GM23248 (cell line): ENCODE results near the gene LCTL. TPM values are rescaled to one million over a fixed set of nuclear protein-coding genes. Genes with fewer than 3 reads are reported as not detected.
A peak's percentile ranks its signal among the peaks of the same experiment; 100 is the strongest.

Experiments
- DNase-seq: peaks from one replicate; pipeline ENCODE4 v3.0.0-alpha.2; 2015
- H2AFZ ChIP-seq: fragments of 200-600 bp; sonication (generic); 2 replicates; pipeline ENCODE4 v1.6.1; 2016; ENCODE audit warnings: antibody characterized with exemption
- H3F3A ChIP-seq: fragments of 200-600 bp; sonication (generic); 2 replicates; pipeline ENCODE4 v1.6.1; 2016; ENCODE audit warnings: mild to moderate bottlenecking, antibody characterized with exemption, mixed run types; ENCODE audit not compliant: insufficient read depth
- H3K27ac ChIP-seq: fragments of 200-600 bp; sonication (generic); 2 replicates; pipeline ENCODE4 v1.5.1; 2016; ENCODE audit warnings: mild to moderate bottlenecking
- H3K27me3 ChIP-seq: fragments of 200-600 bp; sonication (generic); replicated peaks from 2 replicates; pipeline ENCODE4 v1.6.1; 2016; ENCODE audit warnings: mild to moderate bottlenecking; ENCODE audit not compliant: insufficient read depth
- H3K36me3 ChIP-seq: fragments of 200-600 bp; sonication (generic); 2 replicates; pipeline ENCODE4 v1.6.1; 2016; ENCODE audit warnings: low read depth, mild to moderate bottlenecking
- H3K4me1 ChIP-seq: fragments of 200-600 bp; sonication (generic); 2 replicates; pipeline ENCODE4 v1.6.1; 2016; ENCODE audit warnings: mild to moderate bottlenecking; ENCODE audit not compliant: insufficient read depth
- H3K4me2 ChIP-seq: fragments of 200-600 bp; sonication (generic); one replicate; pipeline ENCODE4 v1.6.1; 2016; ENCODE audit warnings: mild to moderate bottlenecking; ENCODE audit not compliant: unreplicated experiment
- H3K4me3 ChIP-seq: fragments of 200-600 bp; sonication (generic); 2 replicates; pipeline ENCODE4 v1.5.1; 2016; ENCODE audit warnings: mild to moderate bottlenecking
- H3K79me2 ChIP-seq: fragments of 200-600 bp; sonication (generic); 2 replicates; pipeline ENCODE4 v1.6.1; 2016; ENCODE audit warnings: mild to moderate bottlenecking; ENCODE audit not compliant: insufficient read depth
- H3K9ac ChIP-seq: fragments of 200-600 bp; sonication (generic); 2 replicates; pipeline ENCODE4 v1.6.1; 2016; ENCODE audit warnings: mild to moderate bottlenecking
- H3K9me2 ChIP-seq: fragments of 200-600 bp; sonication (generic); 2 replicates; pipeline ENCODE4 v1.6.1; 2016; ENCODE audit warnings: mixed run types, mild to moderate bottlenecking, moderate library complexity; ENCODE audit not compliant: insufficient read depth
- H3K9me3 ChIP-seq: fragments of 200-600 bp; sonication (generic); one replicate; pipeline ENCODE4 v1.6.1; 2017; ENCODE audit warnings: low read depth
- H4K20me1 ChIP-seq: fragments of 200-600 bp; sonication (generic); 2 replicates; pipeline ENCODE4 v1.6.0; 2016; ENCODE audit not compliant: insufficient read depth
- EZH2 ChIP-seq: fragments of 200-600 bp; sonication (generic); IDR thresholded peaks from 2 replicates; pipeline ENCODE4 v1.6.1; 2018; ENCODE audit warnings: antibody characterized with exemption, mild to moderate bottlenecking; ENCODE audit not compliant: insufficient read depth, poor library complexity, severe bottlenecking
- EZH2phosphoT487 ChIP-seq: fragments of 200-600 bp; sonication (generic); IDR thresholded peaks from 2 replicates; pipeline ENCODE4 v1.6.1; 2018; ENCODE audit warnings: antibody characterized with exemption, moderate library complexity, mild to moderate bottlenecking, low read depth; ENCODE audit not compliant: insufficient read depth
- WGBS, 2 experiments: methylation state at CpG; one replicate each; pipeline ENCODE4 v1.1.6; 2015 to 2017; ENCODE audit warnings: low lambda C conversion rate in 2 of 2, low coverage in 1 of 2; ENCODE audit errors: missing lambda C conversion rate in 2 of 2; 5-methylcytosine and 5-hydroxymethylcytosine counted together
- in situ Hi-C: fragments of 300-500 bp; cut with MboI; formaldehyde crosslinking; loops from 2 replicates; pipeline ENCODE4 v1.15.0; 2020
- polyA plus RNA-seq: library from polyadenylated mRNA; unstranded; fragments of >200 nt; fragmentation: Nextera tagmentation; extraction: Ambion mirVana; gene quantifications from 2 replicates; pipeline ENCODE4 v1.2.1, GENCODE V29; 2016
- total RNA-seq: library from RNA; depleted of rRNA; stranded (reverse); fragments of >200 nt; shearing (Covaris generic); gene quantifications from 2 replicates; pipeline ENCODE4 v1.2.3, GENCODE V29; 2014

Gene LCTL
- total and polyA plus RNA-seq, 2 experiments from 2014 or later: 0.68 TPM; not detected in 1

GRCh38 chr15:66515901-66516322, 49.9 kb downstream of the LCTL start:
- Histone ChIP-seq H3K9me3 (no peaks in the 10 kb centered on the region), H3K9ac (no peak overlapping the region), H3K79me2 (no peaks in the 10 kb centered on the region), H2AFZ (no peak overlapping the region), H3K27ac (no peak overlapping the region), H3K4me1 (peaks cover 10% of the 10 kb centered on the region), H3K27me3 (no peaks in the 10 kb centered on the region), H3K9me2 (no peaks in the 10 kb centered on the region), H4K20me1 (no peaks in the 10 kb centered on the region), H3K36me3 (peaks cover 4% of the 10 kb centered on the region; the same call in 1 of the 2 replicates), H3K4me3 (no peak overlapping the region), H3F3A (peaks cover 9% of the 10 kb centered on the region; the same call in 1 of the 2 replicates), H3K4me2 (no peak overlapping the region)
- WGBS, 2 experiments: 96 to 100% methylated on average over 2 of the region's 2 CpGs
- DNase-seq: peak; percentile 40
- TF ChIP-seq EZH2 (no peak), EZH2phosphoT487 (no peak)
- in situ Hi-C loops: no loop called here

DNA sequence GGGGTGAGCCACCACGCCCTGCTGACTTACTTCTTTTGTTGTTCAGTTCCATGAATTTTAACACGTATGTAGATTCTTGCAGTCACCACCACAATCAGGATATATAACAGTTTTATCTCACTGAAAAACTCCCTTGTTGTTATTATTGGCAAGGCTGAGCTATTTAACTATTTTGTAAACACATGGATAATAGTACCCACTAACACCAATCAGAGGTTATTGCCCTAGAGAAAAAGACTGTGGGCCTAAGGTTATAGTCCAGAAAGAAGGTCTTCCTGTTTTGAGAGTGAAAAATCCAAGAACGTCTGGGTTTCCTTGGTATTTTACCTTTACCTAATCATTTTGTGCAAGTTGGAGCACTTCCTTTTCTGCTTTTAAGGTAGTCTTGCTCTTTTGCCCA, 51.2 kb downstream of the LCTL start:
- Histone ChIP-seq H3K9me2 (no peaks in the 10 kb centered on the region), H3K4me1 (peaks cover 10% of the 10 kb centered on the region), H3F3A (peaks cover 9% of the 10 kb centered on the region; the same call in 1 of the 2 replicates), H2AFZ (no peak overlapping the region), H3K4me2 (no peak overlapping the region), H4K20me1 (no peaks in the 10 kb centered on the region), H3K4me3 (no peak overlapping the region), H3K79me2 (no peaks in the 10 kb centered on the region), H3K9me3 (no peaks in the 10 kb centered on the region), H3K9ac (no peak overlapping the region), H3K36me3 (peaks cover 4% of the 10 kb centered on the region; the same call in 1 of the 2 replicates), H3K27me3 (no peaks in the 10 kb centered on the region), H3K27ac (no peak overlapping the region)
- TF ChIP-seq EZH2phosphoT487: no peak
- TF ChIP-seq EZH2: no peak
- WGBS, 2 experiments: 97% methylated on average over 3 of the region's 3 CpGs
- in situ Hi-C loops: no loop called here
- no peak for DNase-seq

DNA sequence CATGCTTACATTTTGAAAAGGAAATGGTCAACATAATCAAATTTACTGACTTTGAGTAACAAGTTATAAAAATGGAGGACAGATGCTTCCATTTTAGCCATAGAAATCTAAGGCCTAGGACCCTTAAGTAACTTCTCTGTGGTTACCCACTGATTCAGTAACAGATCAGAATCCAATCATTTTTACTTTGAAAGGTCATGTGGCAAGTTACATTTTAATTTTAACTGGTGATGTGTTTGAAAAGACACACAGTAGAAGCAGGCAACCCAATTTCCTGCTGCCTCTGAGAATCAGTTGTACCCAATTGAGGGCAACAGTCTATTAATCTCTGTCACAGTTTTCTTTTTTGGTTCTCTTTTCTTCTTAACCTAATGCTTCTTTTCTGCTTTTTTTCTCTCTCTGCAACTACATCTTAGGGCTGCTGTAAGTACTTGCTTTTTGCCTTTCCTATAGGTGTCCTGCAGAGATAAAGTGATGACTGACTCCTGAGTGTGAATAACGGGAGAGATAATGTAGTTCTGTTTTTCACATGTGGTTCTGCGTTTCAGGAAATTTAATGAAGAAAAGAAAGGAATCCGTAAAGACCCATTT, 57.4 kb downstream of the LCTL start:
- no peak for DNase-seq
- Histone ChIP-seq H3K4me2 (no peak overlapping the region), H3F3A (peaks cover 9% of the 10 kb centered on the region), H3K9me2 (no peaks in the 10 kb centered on the region), H3K79me2 (peaks cover 58% of the 10 kb centered on the region), H3K27ac (no peak overlapping the region), H4K20me1 (no peaks in the 10 kb centered on the region), H3K4me1 (peaks cover 8% of the 10 kb centered on the region; the same call in 1 of the 2 replicates), H2AFZ (no peak overlapping the region), H3K9me3 (no peaks in the 10 kb centered on the region), H3K27me3 (no peaks in the 10 kb centered on the region), H3K36me3 (peaks cover 1% of the 10 kb centered on the region; the same call in 1 of the 2 replicates), H3K9ac (no peak overlapping the region), H3K4me3 (no peak overlapping the region)
- TF ChIP-seq EZH2phosphoT487 (no peak), EZH2 (no peak)
- 73 to 84% methylated on average over 3 of the region's 3 CpGs for WGBS, 2 experiments
- in situ Hi-C loops: no loop called here

DNA sequence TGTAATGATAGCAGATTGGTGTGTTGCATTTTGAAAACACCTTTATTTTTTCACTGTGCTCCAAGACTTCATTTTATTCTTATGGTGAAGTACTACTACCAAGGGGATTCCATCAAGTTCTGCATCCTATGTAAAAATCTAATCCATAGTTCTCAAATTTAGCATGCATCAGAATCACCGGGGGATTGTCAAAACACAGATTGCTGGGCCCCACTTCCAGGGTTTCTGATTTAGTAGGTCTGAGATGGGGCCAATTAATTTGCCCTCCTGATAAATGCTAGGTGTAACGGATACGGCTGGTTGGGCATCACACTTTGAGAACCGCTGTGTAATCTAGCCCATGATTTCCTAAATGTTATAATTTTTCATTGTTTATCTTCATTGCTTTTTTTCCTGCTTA, 60.0 kb downstream of the LCTL start:
- H3K9me3 ChIP-seq: no peaks in the 10 kb centered on the region
- peaks cover 35% of the 10 kb centered on the region for H3F3A ChIP-seq
- peak overlapping the region; percentile 93 for H3K27ac ChIP-seq
- H2AFZ ChIP-seq: peak overlapping the region; percentile 93
- peaks cover 20% of the 10 kb centered on the region for H3K4me1 ChIP-seq
- H3K36me3 ChIP-seq: peaks cover 27% of the 10 kb centered on the region
- H3K4me2 ChIP-seq: peak overlapping the region; percentile 93
- no peaks in the 10 kb centered on the region for H3K9me2 ChIP-seq
- in situ Hi-C loops: no loop called here
- WGBS, 2 experiments: 15 to 23% methylated on average over 4 of the region's 4 CpGs
- peak overlapping the region; percentile 97 for H3K9ac ChIP-seq
- peaks cover 83% of the 10 kb centered on the region for H3K79me2 ChIP-seq
- 0 out of 2 replicates have a peak, but pooled peaks cover 11% of the 10 kb centered on the region for H4K20me1 ChIP-seq
- peak overlapping the region; percentile 99 for H3K4me3 ChIP-seq
- no peaks in the 10 kb centered on the region for H3K27me3 ChIP-seq
- TF ChIP-seq EZH2phosphoT487: no peak
- TF ChIP-seq EZH2: no peak
- DNase-seq: no peak
